Skeletal muscle tissue (tissue), 4 donors: ENCODE results near the gene CAPN10. TPM values are rescaled to one million over a fixed set of nuclear protein-coding genes. Genes with fewer than 3 reads are reported as not detected.
"Not testable (repeated sequence)": the region's sequence is repeated elsewhere in the genome, so short reads cannot be mapped to it uniquely, and the experiment has no call there.

Experiments
- H3K27ac ChIP-seq: one replicate; pipeline ENCODE4 v1.7.0; 2013; ENCODE audit warnings: mild to moderate bottlenecking, low read depth, low read length, inconsistent platforms
- H3K27me3 ChIP-seq, 3 donors: one replicate each; pipeline ENCODE4 v1.7.0; 2013; ENCODE audit warnings: low read length in 3 of 3; ENCODE audit not compliant: control insufficient read depth in 3 of 3, insufficient read depth in 3 of 3
- H3K36me3 ChIP-seq, 3 donors: one replicate each; pipeline ENCODE4 v1.7.0; 2013; ENCODE audit warnings: low read length in 3 of 3; ENCODE audit not compliant: control insufficient read depth in 3 of 3, insufficient read depth in 3 of 3
- H3K4me1 ChIP-seq, 3 donors: one replicate each; pipeline ENCODE4 v1.7.0; 2013; ENCODE audit warnings: low read length in 3 of 3, mild to moderate bottlenecking in 3 of 3; ENCODE audit not compliant: control insufficient read depth in 3 of 3, insufficient read depth in 3 of 3
- H3K4me3 ChIP-seq, 3 donors: one replicate each; pipeline ENCODE4 v1.7.0; 2013; ENCODE audit warnings: low read length in 3 of 3
- H3K9ac ChIP-seq, 3 donors: one replicate each; pipeline ENCODE4 v1.7.0; 2013; ENCODE audit warnings: low read length in 3 of 3, mild to moderate bottlenecking in 3 of 3, moderate library complexity in 2 of 3, low read depth in 1 of 3
- H3K9me3 ChIP-seq, 3 donors: one replicate each; pipeline ENCODE4 v1.7.0; 2013; ENCODE audit warnings: low read length in 3 of 3; ENCODE audit not compliant: control insufficient read depth in 3 of 3
- total RNA-seq: library from RNA; depleted of rRNA; stranded (reverse); fragments of >200 nt; gene quantifications from one replicate; pipeline ENCODE4 v1.2.3, GENCODE V29; 2014
- donor health status: Osteomylitis.

CAPN10 gene
- total RNA-seq, 1 donor from 2014 or later, result 12.0 TPM

DNA sequence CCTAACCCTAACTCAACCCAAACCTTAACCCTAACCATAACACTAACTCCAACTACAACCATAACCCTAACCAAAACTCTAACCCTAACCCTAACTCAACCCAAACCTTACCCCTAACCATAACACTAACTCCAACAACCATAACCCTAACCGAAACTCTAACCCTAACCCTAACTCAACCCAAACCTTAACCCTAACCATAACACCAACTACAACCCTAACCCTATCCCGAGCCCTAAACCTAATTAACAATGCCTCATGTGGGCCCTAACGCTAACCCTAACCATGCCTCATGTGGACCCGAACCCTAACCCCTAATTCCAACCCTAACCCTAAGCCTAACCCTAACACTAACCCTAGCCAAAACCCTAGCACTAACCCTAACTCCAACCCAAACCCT, 27.2 kb downstream of the CAPN10 start:
- Histone ChIP-seq H3K27ac (no peak overlapping the region), H3K9me3 (no peaks in the 10 kb centered on the region), H3K4me3 (no peak overlapping the region), H3K4me1 (peaks cover 11 to 12% (median 12%) of the 10 kb centered on the region in 3 donors), H3K9ac (no peak overlapping the region), H3K36me3 (peaks cover 0 to 3% (median 0%) of the 10 kb centered on the region in 3 donors), H3K27me3 (no peaks in the 10 kb centered on the region)

DNA sequence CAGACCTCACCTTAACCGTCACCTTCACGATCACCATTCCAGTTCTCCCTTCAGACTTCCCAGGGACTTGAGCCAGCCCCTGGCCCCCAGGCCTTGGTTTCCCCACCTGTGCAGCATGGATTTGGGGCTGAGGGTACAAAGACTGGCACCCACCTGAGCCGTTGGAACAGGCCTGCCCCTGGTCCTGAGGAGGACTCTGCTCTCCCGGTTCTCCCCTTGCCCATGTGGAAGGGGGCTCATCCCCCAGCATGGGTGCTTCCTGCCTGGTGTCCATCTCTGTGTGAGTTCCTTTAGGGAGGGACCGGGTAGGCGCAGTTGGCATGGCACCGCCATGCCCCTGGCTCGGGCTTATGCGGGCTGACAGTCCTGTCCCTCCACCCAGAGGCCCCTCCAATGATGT, 27.9 kb downstream of the CAPN10 start:
- no peaks in the 10 kb centered on the region for H3K9me3 ChIP-seq
- no peak overlapping the region for H3K9ac ChIP-seq
- H3K4me3 ChIP-seq, result no peak overlapping the region
- H3K4me1 ChIP-seq, result peaks cover 11 to 12% (median 12%) of the 10 kb centered on the region in 3 donors
- H3K27ac ChIP-seq, result no peak overlapping the region
- peaks cover 0 to 5% (median 0%) of the 10 kb centered on the region in 3 donors for H3K36me3 ChIP-seq
- no peaks in the 10 kb centered on the region for H3K27me3 ChIP-seq

DNA sequence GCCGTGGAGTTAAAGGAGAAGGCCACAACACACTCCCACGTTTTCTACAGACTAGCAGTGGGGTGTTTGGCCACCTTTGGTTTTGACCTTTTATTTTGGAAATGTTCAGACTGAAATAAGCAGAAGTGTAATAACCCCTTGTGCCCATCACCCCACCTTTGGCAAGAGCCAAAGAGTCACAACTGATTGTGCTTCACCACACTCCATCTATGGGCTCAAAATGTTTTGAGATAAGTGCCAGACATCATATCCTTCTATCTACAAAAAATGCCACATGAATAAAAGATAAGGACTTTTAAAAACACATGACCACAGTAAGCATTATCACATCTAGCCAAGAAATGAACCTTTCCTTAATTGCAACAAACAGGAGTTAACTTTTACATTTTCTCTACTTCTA, 28.9 kb downstream of the CAPN10 start:
- Histone ChIP-seq H3K4me3 (no peak overlapping the region), H3K9ac (no peak overlapping the region), H3K4me1 (peaks cover 11 to 12% (median 12%) of the 10 kb centered on the region in 3 donors), H3K36me3 (peaks cover 0 to 5% (median 0%) of the 10 kb centered on the region in 3 donors), H3K27me3 (no peaks in the 10 kb centered on the region), H3K9me3 (no peaks in the 10 kb centered on the region), H3K27ac (no peak overlapping the region)

DNA sequence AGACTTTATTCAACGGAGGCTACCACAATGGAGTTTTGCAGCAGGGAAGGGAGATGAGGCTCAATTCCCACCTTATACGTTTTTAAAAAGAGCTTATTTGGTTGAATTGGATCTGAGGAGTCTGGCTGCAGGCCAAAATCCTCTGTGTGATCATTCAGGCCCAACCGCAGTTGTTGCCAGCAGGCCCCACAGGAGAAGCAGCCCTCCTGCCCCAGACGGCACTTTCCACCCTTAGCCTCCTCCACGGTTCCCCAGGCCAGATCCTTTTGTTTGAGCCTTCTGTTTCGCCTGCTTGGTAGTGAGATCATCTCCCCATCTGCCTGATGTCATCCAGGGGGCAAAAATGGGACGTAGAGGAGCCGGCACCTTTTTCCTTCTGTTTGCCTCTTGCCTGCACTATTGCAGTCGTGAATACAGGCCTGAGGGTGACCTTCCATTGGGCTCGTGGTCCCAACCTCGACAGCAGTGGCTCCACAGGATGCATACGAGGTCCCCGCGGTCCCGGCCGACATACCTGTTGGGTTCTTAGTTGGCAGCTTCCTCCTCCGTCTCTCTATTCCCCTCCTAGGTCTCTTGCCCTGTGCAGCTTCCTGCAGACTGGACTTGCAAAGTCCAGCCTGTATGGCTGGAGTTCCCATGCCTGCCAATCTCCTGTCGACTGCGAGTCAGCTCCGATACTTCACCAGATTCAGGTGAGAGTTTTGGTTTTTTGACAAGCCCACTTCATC, 29.4 kb downstream of the CAPN10 start:
- Histone ChIP-seq H3K27me3 (no peaks in the 10 kb centered on the region), H3K36me3 (peaks cover 0 to 5% (median 0%) of the 10 kb centered on the region in 3 donors), H3K9ac (no peak overlapping the region), H3K9me3 (no peaks in the 10 kb centered on the region), H3K4me3 (no peak overlapping the region), H3K4me1 (peaks cover 11 to 12% (median 12%) of the 10 kb centered on the region in 3 donors), H3K27ac (no peak overlapping the region)

DNA sequence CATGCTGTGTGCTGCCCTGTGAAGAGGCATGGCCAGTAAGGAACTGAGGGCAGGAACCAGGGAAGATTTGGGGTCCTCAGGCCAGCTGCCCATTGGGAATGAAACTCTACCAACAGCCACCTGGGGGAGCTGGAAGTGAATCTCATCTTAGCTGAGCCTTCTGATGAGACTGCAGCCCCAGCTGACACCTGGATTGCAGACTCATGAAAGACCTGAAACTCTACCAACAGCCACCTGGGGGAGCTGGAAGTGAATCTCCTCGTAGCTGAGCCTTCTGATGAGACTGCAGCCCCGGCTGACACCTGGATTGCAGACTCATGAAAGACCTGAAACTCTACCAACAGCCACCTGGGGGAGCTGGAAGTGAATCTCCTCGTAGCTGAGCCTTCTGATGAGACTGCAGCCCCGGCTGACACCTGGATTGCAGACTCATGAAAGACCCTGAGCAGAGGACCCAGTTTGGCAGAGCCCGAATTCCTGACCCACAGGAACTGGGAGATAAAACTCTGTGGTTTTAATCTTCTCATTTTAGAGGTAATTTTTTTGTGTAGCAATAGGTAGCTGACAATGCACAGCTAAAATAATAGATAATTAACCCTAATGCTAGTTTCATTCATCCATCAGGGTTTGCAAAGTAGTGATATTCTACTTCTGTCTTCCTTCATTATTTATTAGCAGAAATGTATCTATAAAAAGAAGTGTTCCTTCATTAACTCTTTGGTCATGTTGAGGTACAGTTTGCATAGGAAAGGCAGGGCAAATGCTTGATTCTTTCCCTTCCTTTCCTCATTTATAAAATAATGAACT, 30.5 kb downstream of the CAPN10 start:
- H3K27me3 ChIP-seq, H3K9me3 ChIP-seq, H3K27ac ChIP-seq, H3K36me3 ChIP-seq, H3K9ac ChIP-seq, H3K4me3 ChIP-seq: not testable (repeated sequence)
- H3K4me1 ChIP-seq, result peaks cover 11 to 12% (median 12%) of the 10 kb centered on the region in 3 donors

- Histone ChIP-seq H3K27ac (no peak overlapping the region), H3K4me3 (no peak overlapping the region), H3K36me3 (peaks cover 0 to 5% (median 0%) of the 10 kb centered on the region in 3 donors), H3K4me1 (no peaks in the 10 kb centered on the region), H3K27me3 (no peaks in the 10 kb centered on the region), H3K9ac (no peak overlapping the region), H3K9me3 (no peaks in the 10 kb centered on the region)
These were observed 32.2 kb downstream of the CAPN10 start for GRCh38 chr2:240618776-240619175.

GRCh38 chr2:240619506-240620148, 33.1 kb downstream of the CAPN10 start:
- Histone ChIP-seq H3K27me3 (no peaks in the 10 kb centered on the region), H3K36me3 (peaks cover 0 to 5% (median 0%) of the 10 kb centered on the region in 3 donors), H3K9ac (no peak overlapping the region), H3K27ac (no peak overlapping the region), H3K4me1 (no peaks in the 10 kb centered on the region), H3K4me3 (no peak overlapping the region), H3K9me3 (no peaks in the 10 kb centered on the region)

GRCh38 chr2:240620149-240620731, 33.7 kb downstream of the CAPN10 start:
- Histone ChIP-seq H3K9me3 (no peaks in the 10 kb centered on the region), H3K27ac (no peak overlapping the region), H3K27me3 (no peaks in the 10 kb centered on the region), H3K4me1 (no peaks in the 10 kb centered on the region), H3K4me3 (no peak overlapping the region), H3K9ac (no peak overlapping the region), H3K36me3 (peaks cover 0 to 5% (median 0%) of the 10 kb centered on the region in 3 donors)

- Histone ChIP-seq H3K4me1 (no peaks in the 10 kb centered on the region), H3K9me3 (no peaks in the 10 kb centered on the region)
These were observed 34.3 kb downstream of the CAPN10 start for GRCh38 chr2:240620859-240621258.

More at GRCh38 chr2:240620859-240621258, 34.3 kb downstream of the CAPN10 start:
- H3K4me3 ChIP-seq, result no peak overlapping the region
- H3K36me3 ChIP-seq, result peaks cover 0 to 5% (median 0%) of the 10 kb centered on the region in 3 donors
- peaks cover 0 to 3% (median 0%) of the 10 kb centered on the region in 3 donors for H3K27me3 ChIP-seq
- no peak overlapping the region for H3K27ac ChIP-seq
- H3K9ac ChIP-seq, result no peak overlapping the region
